Measurements from ENCODE around the gene TMEM9.

Gene TMEM9

GRCh38 chr1:201113451-201114244 is 40.6 kb downstream of the TMEM9 start:
- Histone ChIP-seq H3K27ac (ENCODE audit: low read depth, low read length, severe bottlenecking) (no peak overlapping the region), H3K36me3 (ENCODE audit: control insufficient read depth, insufficient read depth, low read length) (no peaks in the 10 kb centered on the region), H3K4me3 (ENCODE audit: extremely low read depth, insufficient read depth, low read length, poor library complexity, severe bottlenecking) (peak overlapping the region; percentile 44), H3K9me3 (ENCODE audit: control insufficient read depth, low read length) (no peaks in the 10 kb centered on the region), H3K4me1 (ENCODE audit: control insufficient read depth, insufficient read depth, low read length, poor library complexity, severe bottlenecking) (peaks cover 3% of the 10 kb centered on the region)
- 40 to 47% methylated on average over 3 to 5 of the region's 17 CpGs for WGBS, 2 experiments (ENCODE audit: insufficient coverage in 2 of 2)

DNA sequence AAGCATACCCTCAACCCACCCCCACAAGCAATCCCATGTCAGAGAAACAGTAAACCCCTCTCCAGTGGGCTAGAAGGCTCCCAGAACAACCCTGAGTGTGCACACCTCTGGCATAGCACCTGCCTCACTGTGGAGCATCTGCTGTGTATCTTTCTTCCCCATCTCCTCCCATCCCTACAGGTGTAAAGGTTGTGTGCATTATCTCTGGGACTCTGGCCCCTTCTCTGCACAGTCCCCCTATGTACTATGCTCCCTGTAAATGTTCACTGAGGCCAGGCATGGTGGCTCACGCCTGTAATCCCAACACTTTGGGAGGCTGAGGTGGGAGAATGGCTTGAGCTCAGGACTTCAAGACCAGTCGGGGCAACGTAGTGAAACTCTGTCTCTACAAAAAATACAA is 41.3 kb downstream of the TMEM9 start:
- Histone ChIP-seq H3K4me1 (ENCODE audit: control insufficient read depth, insufficient read depth, low read length, poor library complexity, severe bottlenecking) (peaks cover 3% of the 10 kb centered on the region), H3K4me3 (ENCODE audit: extremely low read depth, insufficient read depth, low read length, poor library complexity, severe bottlenecking) (no peak overlapping the region), H3K36me3 (ENCODE audit: control insufficient read depth, insufficient read depth, low read length) (no peaks in the 10 kb centered on the region), H3K27ac (ENCODE audit: low read depth, low read length, severe bottlenecking) (no peak overlapping the region), H3K9me3 (ENCODE audit: control insufficient read depth, low read length) (no peaks in the 10 kb centered on the region)
- WGBS, 2 experiments (ENCODE audit: insufficient coverage in 2 of 2) = 60% methylated on average over 1 of the region's 3 CpGs; no CpG with 5 or more reads in 1 of the 2 experiments

DNA sequence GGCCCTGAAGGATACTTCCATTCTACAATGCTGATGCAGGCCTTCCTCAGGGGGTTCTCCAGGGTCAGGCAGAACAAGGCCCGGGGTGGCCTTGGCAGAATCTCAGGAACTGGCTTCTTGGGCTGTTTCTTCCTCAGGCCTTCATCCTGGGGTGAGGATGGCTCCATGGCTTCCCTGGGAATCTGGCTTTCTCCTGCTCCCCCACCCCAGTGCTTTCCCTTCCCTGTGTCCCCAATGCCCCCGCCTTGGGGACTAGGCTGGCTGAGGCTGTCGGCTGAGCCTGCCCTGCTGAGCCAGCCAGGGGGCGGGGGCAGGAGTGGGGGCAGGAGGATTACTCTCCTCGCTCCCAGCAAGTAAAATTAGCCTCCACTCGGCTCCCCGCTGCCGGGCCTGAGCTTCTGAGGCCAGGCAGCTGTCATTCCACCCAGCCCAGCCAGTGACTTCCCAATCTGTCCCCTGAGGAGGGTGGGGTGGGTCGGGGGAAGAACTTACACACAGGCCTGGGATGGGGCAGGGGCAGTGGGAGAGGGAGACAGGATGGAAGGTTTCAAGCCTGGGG is 42.0 kb downstream of the TMEM9 start, which contains the start of gene CACNA1S:
TSS of gene CACNA1S (minus strand) at position 254 of the 559 bp plus-strand sequence. CDS start at position 167, 87 bp downstream.
- Histone ChIP-seq H3K9me3 (ENCODE audit: control insufficient read depth, low read length) (no peaks in the 10 kb centered on the region), H3K4me3 (ENCODE audit: extremely low read depth, insufficient read depth, low read length, poor library complexity, severe bottlenecking) (no peak within 1 kb of the TSS), H3K4me1 (ENCODE audit: control insufficient read depth, insufficient read depth, low read length, poor library complexity, severe bottlenecking) (peaks cover 3% of the 10 kb centered on the region), H3K27ac (ENCODE audit: low read depth, low read length, severe bottlenecking) (no peak within 1 kb of the TSS), H3K36me3 (ENCODE audit: control insufficient read depth, insufficient read depth, low read length) (no peaks in the 10 kb centered on the region)
- 67 to 80% methylated on average over 1 to 3 of the region's 9 CpGs for WGBS, 2 experiments (ENCODE audit: insufficient coverage in 2 of 2)

DNA sequence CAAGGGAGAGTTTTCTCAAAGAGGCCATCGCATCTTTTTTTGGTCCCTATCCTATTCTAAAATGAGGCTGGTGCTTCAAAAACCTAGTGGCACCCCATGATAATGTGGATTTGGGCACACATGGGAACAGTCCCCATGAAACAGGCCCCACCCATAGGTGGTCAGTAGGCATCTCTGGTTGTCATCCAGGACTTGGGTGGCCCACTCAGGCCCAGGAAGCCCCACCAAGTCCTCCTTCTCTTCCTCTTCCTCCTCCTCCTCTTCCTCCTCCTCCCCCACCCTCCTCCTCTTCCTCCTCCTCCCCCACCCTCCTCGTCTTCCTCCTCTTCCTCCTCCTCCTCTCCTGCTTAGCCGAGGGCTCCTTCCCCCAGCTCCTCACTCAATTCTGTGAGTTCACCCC is 42.6 kb downstream of the TMEM9 start:
- Histone ChIP-seq H3K4me3 (ENCODE audit: extremely low read depth, insufficient read depth, low read length, poor library complexity, severe bottlenecking) (no peak overlapping the region), H3K9me3 (ENCODE audit: control insufficient read depth, low read length) (no peaks in the 10 kb centered on the region), H3K4me1 (ENCODE audit: control insufficient read depth, insufficient read depth, low read length, poor library complexity, severe bottlenecking) (peaks cover 3% of the 10 kb centered on the region), H3K36me3 (ENCODE audit: control insufficient read depth, insufficient read depth, low read length) (no peaks in the 10 kb centered on the region), H3K27ac (ENCODE audit: low read depth, low read length, severe bottlenecking) (no peak overlapping the region)
- WGBS, 2 experiments (ENCODE audit: insufficient coverage in 2 of 2) = 83% methylated on average over 2 of the region's 3 CpGs; no CpG with 5 or more reads in 1 of the 2 experiments

GRCh38 chr1:201111156-201111555 is 43.1 kb downstream of the TMEM9 start:
- no peak overlapping the region for H3K27ac ChIP-seq (ENCODE audit: low read depth, low read length, severe bottlenecking)
- H3K9me3 ChIP-seq (ENCODE audit: control insufficient read depth, low read length) = no peaks in the 10 kb centered on the region
- WGBS, 2 experiments (ENCODE audit: insufficient coverage in 2 of 2) = 83 to 100% methylated on average over 3 of the region's 7 CpGs
- no peak overlapping the region for H3K4me3 ChIP-seq (ENCODE audit: extremely low read depth, insufficient read depth, low read length, poor library complexity, severe bottlenecking)
- H3K4me1 ChIP-seq (ENCODE audit: control insufficient read depth, insufficient read depth, low read length, poor library complexity, severe bottlenecking) = peaks cover 3% of the 10 kb centered on the region
- H3K36me3 ChIP-seq (ENCODE audit: control insufficient read depth, insufficient read depth, low read length) = no peaks in the 10 kb centered on the region

GRCh38 chr1:201110616-201111015 is 43.7 kb downstream of the TMEM9 start:
- Histone ChIP-seq H3K36me3 (ENCODE audit: control insufficient read depth, insufficient read depth, low read length) (no peaks in the 10 kb centered on the region), H3K4me1 (ENCODE audit: control insufficient read depth, insufficient read depth, low read length, poor library complexity, severe bottlenecking) (peaks cover 3% of the 10 kb centered on the region), H3K4me3 (ENCODE audit: extremely low read depth, insufficient read depth, low read length, poor library complexity, severe bottlenecking) (no peak overlapping the region), H3K27ac (ENCODE audit: low read depth, low read length, severe bottlenecking) (no peak overlapping the region), H3K9me3 (ENCODE audit: control insufficient read depth, low read length) (no peaks in the 10 kb centered on the region)
- WGBS, 2 experiments (ENCODE audit: insufficient coverage in 2 of 2) = 40 to 58% methylated on average over 1 to 2 of the region's 5 CpGs

GRCh38 chr1:201110138-201110537 is 44.1 kb downstream of the TMEM9 start:
- 90 to 93% methylated on average over 10 of the region's 10 CpGs for WGBS, 2 experiments (ENCODE audit: insufficient coverage in 2 of 2)
- Histone ChIP-seq H3K27ac (ENCODE audit: low read depth, low read length, severe bottlenecking) (no peak overlapping the region), H3K9me3 (ENCODE audit: control insufficient read depth, low read length) (no peaks in the 10 kb centered on the region), H3K4me1 (ENCODE audit: control insufficient read depth, insufficient read depth, low read length, poor library complexity, severe bottlenecking) (peaks cover 3% of the 10 kb centered on the region), H3K36me3 (ENCODE audit: control insufficient read depth, insufficient read depth, low read length) (no peaks in the 10 kb centered on the region), H3K4me3 (ENCODE audit: extremely low read depth, insufficient read depth, low read length, poor library complexity, severe bottlenecking) (no peak overlapping the region)

GRCh38 chr1:201109651-201110050 is 44.6 kb downstream of the TMEM9 start:
- H3K27ac ChIP-seq (ENCODE audit: low read depth, low read length, severe bottlenecking) = no peak overlapping the region
- H3K4me3 ChIP-seq (ENCODE audit: extremely low read depth, insufficient read depth, low read length, poor library complexity, severe bottlenecking) = no peak overlapping the region
- H3K9me3 ChIP-seq (ENCODE audit: control insufficient read depth, low read length) = no peaks in the 10 kb centered on the region
- H3K4me1 ChIP-seq (ENCODE audit: control insufficient read depth, insufficient read depth, low read length, poor library complexity, severe bottlenecking) = peaks cover 3% of the 10 kb centered on the region
- no peaks in the 10 kb centered on the region for H3K36me3 ChIP-seq (ENCODE audit: control insufficient read depth, insufficient read depth, low read length)
- 100% methylated on average over 1 of the region's 1 CpG for WGBS, 2 experiments (ENCODE audit: insufficient coverage in 2 of 2)

- Histone ChIP-seq H3K4me3 (ENCODE audit: extremely low read depth, insufficient read depth, low read length, poor library complexity, severe bottlenecking) (no peak overlapping the region), H3K4me1 (ENCODE audit: control insufficient read depth, insufficient read depth, low read length, poor library complexity, severe bottlenecking) (peaks cover 3% of the 10 kb centered on the region), H3K27ac (ENCODE audit: low read depth, low read length, severe bottlenecking) (no peak overlapping the region), H3K36me3 (ENCODE audit: control insufficient read depth, insufficient read depth, low read length) (no peaks in the 10 kb centered on the region), H3K9me3 (ENCODE audit: control insufficient read depth, low read length) (no peaks in the 10 kb centered on the region)
- WGBS, 2 experiments (ENCODE audit: insufficient coverage in 2 of 2) = 67% methylated on average over 1 of the region's 1 CpG; no CpG with 5 or more reads in 1 of the 2 experiments
These were observed 45.7 kb downstream of the TMEM9 start for GRCh38 chr1:201108614-201109013.

DNA sequence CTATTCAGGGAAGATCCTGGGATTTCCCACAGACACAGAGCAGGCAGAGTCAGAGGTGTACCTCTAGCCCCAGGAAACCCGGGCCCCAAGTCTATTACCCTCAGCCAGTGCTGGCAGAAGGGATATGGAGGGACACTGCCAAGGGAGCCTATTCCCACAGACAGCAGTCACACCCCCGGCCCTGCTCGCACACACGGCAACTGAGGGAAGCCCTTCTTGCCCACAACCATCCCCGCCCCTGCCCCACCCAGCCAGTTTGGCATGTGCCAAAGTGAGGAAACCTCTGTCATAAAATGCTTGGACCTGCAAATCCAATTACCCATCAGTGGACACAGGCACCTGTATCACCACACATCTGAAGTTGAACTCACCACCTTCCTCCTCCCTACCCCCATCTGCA is 48.6 kb downstream of the TMEM9 start:
- H3K9me3 ChIP-seq (ENCODE audit: control insufficient read depth, low read length) = no peaks in the 10 kb centered on the region
- 63 to 83% methylated on average over 2 to 5 of the region's 5 CpGs for WGBS, 2 experiments (ENCODE audit: insufficient coverage in 2 of 2)
- H3K36me3 ChIP-seq (ENCODE audit: control insufficient read depth, insufficient read depth, low read length) = no peaks in the 10 kb centered on the region
- H3K27ac ChIP-seq (ENCODE audit: low read depth, low read length, severe bottlenecking) = no peak overlapping the region
- no peak overlapping the region for H3K4me3 ChIP-seq (ENCODE audit: extremely low read depth, insufficient read depth, low read length, poor library complexity, severe bottlenecking)
- no peaks in the 10 kb centered on the region for H3K4me1 ChIP-seq (ENCODE audit: control insufficient read depth, insufficient read depth, low read length, poor library complexity, severe bottlenecking)

GRCh38 chr1:201104141-201104540 is 50.1 kb downstream of the TMEM9 start:
- 83% methylated on average over 1 of the region's 1 CpG; no CpG with 5 or more reads in 1 of the 2 experiments for WGBS, 2 experiments (ENCODE audit: insufficient coverage in 2 of 2)
- no peaks in the 10 kb centered on the region for H3K9me3 ChIP-seq (ENCODE audit: control insufficient read depth, low read length)
- no peaks in the 10 kb centered on the region for H3K4me1 ChIP-seq (ENCODE audit: control insufficient read depth, insufficient read depth, low read length, poor library complexity, severe bottlenecking)
- H3K36me3 ChIP-seq (ENCODE audit: control insufficient read depth, insufficient read depth, low read length) = no peaks in the 10 kb centered on the region
- H3K4me3 ChIP-seq (ENCODE audit: extremely low read depth, insufficient read depth, low read length, poor library complexity, severe bottlenecking) = no peak overlapping the region
- H3K27ac ChIP-seq (ENCODE audit: low read depth, low read length, severe bottlenecking) = no peak overlapping the region

Measured in mesodermal cell (in vitro differentiated cells).